ENCODE measurements around the gene CRYBG1.

DNA sequence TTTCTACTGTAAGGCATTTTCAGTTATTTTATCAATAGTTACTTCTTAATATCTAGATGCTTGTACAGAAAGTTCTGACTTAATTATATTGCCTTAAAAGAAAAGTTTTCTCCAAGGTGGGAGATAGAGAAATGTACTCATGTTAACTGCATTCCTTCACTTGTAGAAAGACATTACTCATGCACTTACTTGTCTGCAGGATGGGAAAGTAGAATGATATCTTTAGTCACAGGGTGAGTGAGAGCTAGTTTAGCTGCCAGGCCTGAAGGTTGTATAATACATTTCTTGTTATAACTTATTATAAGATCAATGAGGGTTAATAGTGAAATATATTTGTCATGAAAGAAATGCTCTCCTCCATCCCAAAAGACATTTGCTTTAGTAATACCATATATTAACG is 92.1 kb downstream of the CRYBG1 start:
- no peak for TF ChIP-seq MAFK (IDR thresholded peaks at IDR 0.05; ENCODE audit: partially characterized antibody)
- TF ChIP-seq POLR2AphosphoS2 (conservative IDR thresholded peaks at IDR 0.05; ENCODE audit: low read length), result no peak
- no peak for TF ChIP-seq POLR2A (IDR thresholded peaks at IDR 0.05; ENCODE audit: low read length)

All from A549 (cell line).